T47D (cell line): ENCODE measurements around the gene FAM110A.

Experiments used
- DNase-seq, 2 experiments: peaks; one replicate each; pipeline versions ENCODE4 v3.0.0 to v3.0.0-alpha.2; 2011 to 2012; ENCODE audit warnings: low read depth in 1 of 2, low spot score in 1 of 2
- JUND ChIP-seq: IDR thresholded peaks from 2 replicates; pipeline ENCODE4 v1.6.1; 2012; ENCODE audit warnings: low read depth
- in situ Hi-C: cut with HindIII; loops from 2 replicates; pipeline ENCODE4 v1.10.0; 2016; ENCODE audit warnings: low sequenced_read_pairs, low pct_unique_long_range_greater_than_20kb

Gene FAM110A

GRCh38 chr20:854601-855000, 21.1 kb downstream of the FAM110A start:
- DNase-seq: no peak
- in situ Hi-C loops: no loop called here
- TF ChIP-seq JUND: no peak

- in situ Hi-C loops: no loop called here
- no peak for TF ChIP-seq JUND
- DNase-seq: no peak
These were observed 22.2 kb downstream of the FAM110A start for GRCh38 chr20:855466-856360.

GRCh38 chr20:856361-856775, 22.9 kb downstream of the FAM110A start:
- in situ Hi-C loops: no loop called here
- peak in 1 of 2 experiments; percentile 69 for DNase-seq
- TF ChIP-seq JUND: no peak

GRCh38 chr20:858011-858410, 24.5 kb downstream of the FAM110A start:
- no peak for DNase-seq
- in situ Hi-C loops: no loop called here
- TF ChIP-seq JUND: no peak

- no peak for TF ChIP-seq JUND
- no peak for DNase-seq
- in situ Hi-C loops: no loop called here
These were observed 26.3 kb downstream of the FAM110A start for GRCh38 chr20:859751-860231.

- no peak for TF ChIP-seq JUND
- in situ Hi-C loops: no loop called here
These were observed 27.4 kb downstream of the FAM110A start for GRCh38 chr20:860891-861290.

GRCh38 chr20:865440-865839, 31.9 kb downstream of the FAM110A start:
- no peak for DNase-seq
- in situ Hi-C loops: no loop called here
- TF ChIP-seq JUND: no peak

More at GRCh38 chr20:860891-861290, 27.4 kb downstream of the FAM110A start:
- DNase-seq: no peak

GRCh38 chr20:868279-868678, 34.8 kb downstream of the FAM110A start:
- no peak for TF ChIP-seq JUND
- in situ Hi-C loops: no loop called here
- DNase-seq: no peak

GRCh38 chr20:869606-870005, 36.1 kb downstream of the FAM110A start:
- DNase-seq: no peak
- TF ChIP-seq JUND: no peak
- in situ Hi-C loops: no loop called here

GRCh38 chr20:870758-871157, 37.2 kb downstream of the FAM110A start:
- no peak for TF ChIP-seq JUND
- in situ Hi-C loops: no loop called here
- no peak for DNase-seq

- in situ Hi-C loops: no loop called here
- no peak for TF ChIP-seq JUND
- DNase-seq: no peak
These were observed 37.9 kb downstream of the FAM110A start for GRCh38 chr20:871436-871835.

- no peak for DNase-seq
- in situ Hi-C loops: no loop called here
- TF ChIP-seq JUND: no peak
These were observed 38.4 kb downstream of the FAM110A start for GRCh38 chr20:871948-872347.

GRCh38 chr20:872855-873520, 39.5 kb downstream of the FAM110A start:
- in situ Hi-C loops: no loop called here
- TF ChIP-seq JUND: no peak
- DNase-seq: peak in 1 of 2 experiments; percentile 32
